K562 (cell line): ENCODE results near the gene ACER2. TPM values are rescaled to one million over a fixed set of nuclear protein-coding genes. Genes with fewer than 3 reads are reported as not detected.

ENCODE experiments used
- ATAC-seq: fragments of 200-7000 bp; cut with Tn5 transposase; 3 replicates; pipeline ENCODE4 v1.9.1; 2020; ENCODE audit warnings: moderate library complexity
- BruUV-seq: library from RNA; stranded (reverse); fragments of 400-500 nt; replicated peaks from 2 replicates; lab custom pipeline; 2021; lab: Mats Ljungman, UMichigan
- CTCF ChIA-PET: fragments of 300-600 bp; formaldehyde crosslinking; extraction: SDS; loops from one replicate; lab custom pipeline; 2021; ENCODE audit warnings: low intra/inter-chr PET ratio; lab: Yijun Ruan, JAX
- POLR2A ChIA-PET: fragments of 300-600, 350-650 bp; sonication (Branson Sonifier 250); formaldehyde crosslinking; extraction: SDS; loops from one replicate; lab custom pipeline; 2021; ENCODE audit warnings: antibody characterized with exemption, inconsistent platforms; lab: Yijun Ruan, JAX
- DNase-seq, 4 experiments: peaks; one replicate each; pipeline versions ENCODE4 v3.0.0 to v3.0.0-alpha.2; 2011 to 2018; ENCODE audit warnings: low spot score in 3 of 4, mixed read lengths in 3 of 4; ENCODE audit errors: extremely low read depth in 1 of 4
- FAIRE-seq: peaks from 2 replicates; lab custom pipeline; 2011; peaks lifted over from hg19 to GRCh38; lab: Jason Lieb, UNC
- H2AFZ ChIP-seq: 2 replicates; pipeline ENCODE4 v1.6.0; 2011; ENCODE audit warnings: low read depth, low read length, control low read depth, inconsistent platforms
- H3K27ac ChIP-seq: fragments of 200-600 bp; 3 replicates; pipeline ENCODE4 v1.8.0; 2011; ENCODE audit warnings: low read depth, mild to moderate bottlenecking, control low read depth, inconsistent platforms, low read length, moderate library complexity, mixed read lengths; ENCODE audit errors: extremely low read depth
- H3K27me3 ChIP-seq, 2 experiments: fragments of 300-600 bp in 1 of 2; 2 replicates in 1 of 2; 3 replicates in 1 of 2; pipeline versions ENCODE4 v1.6.0 to v1.8.0; 2011; ENCODE audit warnings: inconsistent platforms in 2 of 2, low read length in 2 of 2, mild to moderate bottlenecking in 1 of 2, mixed read lengths in 1 of 2, moderate library complexity in 1 of 2; ENCODE audit not compliant: control insufficient read depth in 2 of 2, insufficient read depth in 2 of 2
- H3K36me3 ChIP-seq: fragments of 300-600 bp; 3 replicates; pipeline ENCODE4 v1.8.0; 2011; ENCODE audit warnings: mild to moderate bottlenecking, low read length, inconsistent platforms; ENCODE audit not compliant: control insufficient read depth, insufficient read depth
- H3K4me1 ChIP-seq, 2 experiments: fragments of 200-600 bp in 1 of 2; replicated peaks in 1 of 2; 2 replicates in 1 of 2; 3 replicates in 1 of 2; pipeline versions ENCODE4 v1.5.1 to v1.8.0; 2011; ENCODE audit warnings: inconsistent platforms in 2 of 2, low read length in 2 of 2, mild to moderate bottlenecking in 1 of 2, mixed read lengths in 1 of 2, moderate library complexity in 1 of 2; ENCODE audit not compliant: control insufficient read depth in 2 of 2, insufficient read depth in 2 of 2
- H3K4me2 ChIP-seq: 2 replicates; pipeline ENCODE4 v1.6.1; 2011; ENCODE audit warnings: low read length, control low read depth, inconsistent platforms, mixed read lengths; ENCODE audit not compliant: insufficient read depth
- H3K4me3 ChIP-seq: fragments of 200-600 bp; sonication (generic), shearing (Covaris generic); 2 replicates; pipeline ENCODE4 v1.5.1; 2016; ENCODE audit warnings: control low read depth, inconsistent platforms
- H3K79me2 ChIP-seq: fragments of 200-600 bp; 3 replicates; pipeline ENCODE4 v1.8.0; 2011; ENCODE audit warnings: low read length, inconsistent platforms; ENCODE audit not compliant: control insufficient read depth, insufficient read depth
- H3K9ac ChIP-seq, 2 experiments: 2 replicates each; pipeline versions ENCODE4 v1.6.0 to v1.6.1; 2011; ENCODE audit warnings: low read depth in 2 of 2, low read length in 2 of 2, control low read depth in 1 of 2, inconsistent platforms in 1 of 2, mild to moderate bottlenecking in 1 of 2, mixed read lengths in 1 of 2; ENCODE audit not compliant: insufficient read depth in 1 of 2
- H3K9me1 ChIP-seq: one replicate; pipeline ENCODE4 v1.6.0; 2011; ENCODE audit warnings: inconsistent platforms, mild to moderate bottlenecking, low read length, moderate library complexity; ENCODE audit not compliant: control insufficient read depth, insufficient read depth
- H3K9me3 ChIP-seq: replicated peaks from 2 replicates; pipeline ENCODE4 v1.5.1; 2011; ENCODE audit warnings: low read depth, low read length, inconsistent platforms; ENCODE audit not compliant: control insufficient read depth, insufficient read depth
- H4K20me1 ChIP-seq: replicated peaks from 2 replicates; pipeline ENCODE4 v1.6.1; 2011; ENCODE audit warnings: low read length, inconsistent platforms, mixed read lengths; ENCODE audit not compliant: control insufficient read depth, insufficient read depth
- HBP1 ChIP-seq: fragments of 450-650 bp; formaldehyde crosslinking; IDR thresholded peaks from 2 replicates; pipeline ENCODE4 v1.4.0; 2022; ENCODE audit warnings: missing genetic modification characterization
- NKRF ChIP-seq: fragments of 450-650 bp; IDR thresholded peaks from 2 replicates; pipeline ENCODE4 v1.6.1; 2016; ENCODE audit warnings: borderline replicate concordance
- TFAM ChIP-seq: fragments of 250-450 bp; sonication (Bioruptor Pico); conservative IDR thresholded peaks from 2 replicates; pipeline ENCODE4 v1.5.0; 2021; ENCODE audit warnings: mild to moderate bottlenecking, moderate library complexity
- WGBS: fragments of 100-300 bp; shearing (Covaris generic); methylation state at CpG from one replicate; pipeline ENCODE4 v1.1.6; 2016; ENCODE audit warnings: low coverage, mixed read lengths; ENCODE audit not compliant: insufficient coverage; ENCODE audit errors: missing lambda C conversion rate; 5-methylcytosine and 5-hydroxymethylcytosine counted together
- in situ Hi-C: fragments of 300-500 bp; cut with MboI; formaldehyde crosslinking; loops from 4 replicates; pipeline ENCODE4 v1.15.0; 2018; ENCODE audit warnings: inconsistent platforms, mixed read lengths
- intact Hi-C: fragments of 100-400 bp; cut with micrococcal nuclease; formaldehyde crosslinking; loops from 2 replicates; pipeline ENCODE4 v1.14.2; 2022
- polyA plus RNA-seq, 8 experiments: library from polyadenylated mRNA; depleted of rRNA in 4 of 8; stranded (reverse) in 5 of 8; unstranded in 3 of 8; fragments of >200 nt; fragmentation: Nextera tagmentation in 2 of 8; fragmentation: Illumina TruSeq in 1 of 8; extraction: Ambion mirVana in 2 of 8; extraction: Trizol in 1 of 8; gene quantifications; 2 replicates each; pipeline versions ENCODE4 v1.2.1 to v1.2.3, GENCODE V29; 2011 to 2014; ENCODE audit warnings: inconsistent platforms in 1 of 8, missing spikeins in 1 of 8
- total RNA-seq, 7 experiments: library from RNA; depleted of rRNA in 6 of 7; stranded (reverse); fragments of >200 nt in 6 of 7; fragmentation: Illumina TruSeq in 2 of 7; extraction: Trizol in 2 of 7; gene quantifications; 2 replicates each; pipeline versions ENCODE4 v1.2.1 to v1.2.3, GENCODE V29; 2011 to 2021; ENCODE audit warnings: low replicate concordance in 1 of 7

ACER2 gene
- total and polyA plus RNA-seq, 9 of the 15 experiments (the other 6 are each of a cell fraction or from before 2014, with no cell fraction given), result 0.17 to 4.6 (median 3.0) TPM

- H3K36me3 ChIP-seq, result 0 out of 3 replicates have a peak, but pooled peaks cover 12% of the 10 kb centered on the region
- DNase-seq (no peak), FAIRE-seq (no peak), ATAC-seq (no peak)
- H3K9me3 ChIP-seq, result no peaks in the 10 kb centered on the region
- H3K9me1 ChIP-seq, result no peaks in the 10 kb centered on the region
- no peak overlapping the region for H3K4me2 ChIP-seq
- WGBS, result 49% methylated on average over 3 of the region's 3 CpGs
- ChIA-PET CTCF (no interaction called here), POLR2A (interaction anchor here (0.6 kb wide), 1 partner anchor 27 kb away, joined by 3 read pairs; no protein-coding TSS in a partner anchor)
- H3K27me3 ChIP-seq, result no peaks in the 10 kb centered on the region
- no peaks in the 10 kb centered on the region for H3K4me1 ChIP-seq
- intact Hi-C loops (no loop called here), in situ Hi-C loops (no loop called here)
- H3K79me2 ChIP-seq, result no peaks in the 10 kb centered on the region
- no peak overlapping the region for H2AFZ ChIP-seq
- no peak overlapping the region for H3K4me3 ChIP-seq
- no peaks in the 10 kb centered on the region for H4K20me1 ChIP-seq
- BruUV-seq, result no TSS peak
- H3K27ac ChIP-seq, result no peak overlapping the region
- TF ChIP-seq NKRF (no peak), TFAM (CRISPR knock-in tag) (no peak), HBP1 (CRISPR knock-in tag) (no peak)
- H3K9ac ChIP-seq, result no peak overlapping the region
These were observed 14.4 kb downstream of the ACER2 start for GRCh38 chr9:19423163-19423562.
